ENCODE measurements around the gene GCHFR.

- TF ChIP-seq, protein P1, sequence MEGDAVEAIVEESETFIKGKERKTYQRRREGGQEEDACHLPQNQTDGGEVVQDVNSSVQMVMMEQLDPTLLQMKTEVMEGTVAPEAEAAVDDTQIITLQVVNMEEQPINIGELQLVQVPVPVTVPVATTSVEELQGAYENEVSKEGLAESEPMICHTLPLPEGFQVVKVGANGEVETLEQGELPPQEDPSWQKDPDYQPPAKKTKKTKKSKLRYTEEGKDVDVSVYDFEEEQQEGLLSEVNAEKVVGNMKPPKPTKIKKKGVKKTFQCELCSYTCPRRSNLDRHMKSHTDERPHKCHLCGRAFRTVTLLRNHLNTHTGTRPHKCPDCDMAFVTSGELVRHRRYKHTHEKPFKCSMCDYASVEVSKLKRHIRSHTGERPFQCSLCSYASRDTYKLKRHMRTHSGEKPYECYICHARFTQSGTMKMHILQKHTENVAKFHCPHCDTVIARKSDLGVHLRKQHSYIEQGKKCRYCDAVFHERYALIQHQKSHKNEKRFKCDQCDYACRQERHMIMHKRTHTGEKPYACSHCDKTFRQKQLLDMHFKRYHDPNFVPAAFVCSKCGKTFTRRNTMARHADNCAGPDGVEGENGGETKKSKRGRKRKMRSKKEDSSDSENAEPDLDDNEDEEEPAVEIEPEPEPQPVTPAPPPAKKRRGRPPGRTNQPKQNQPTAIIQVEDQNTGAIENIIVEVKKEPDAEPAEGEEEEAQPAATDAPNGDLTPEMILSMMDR (IDR thresholded peaks at IDR 0.05): no peak
- TF ChIP-seq POLR2A (IDR thresholded peaks at IDR 0.05): no peak
Measured at GRCh38 chr15:40769274-40770146, 5.6 kb downstream of the GCHFR start, which contains the start of gene C15orf62.
